ENCODE results near the gene NCK1. TPM values are rescaled to one million over a fixed set of nuclear protein-coding genes. Genes with fewer than 3 reads are reported as not detected.

Gene NCK1
- total RNA-seq, 1 experiment from 2014 or later: 25.6 TPM

- Histone ChIP-seq H3K27me3 (ENCODE audit: insufficient read depth, low read length) (no peaks in the 10 kb centered on the region), H3K4me1 (ENCODE audit: control insufficient read depth in 1 of 2, insufficient read depth in 2 of 2, low read length in 2 of 2) (peaks cover 0 to 5% of the 10 kb centered on the region in 2 experiments; a peak in 1 of 4 replicates), H3K9me3 (ENCODE audit: control insufficient read depth in 1 of 2, insufficient read depth in 1 of 2, low read depth in 1 of 2, low read length in 2 of 2) (no peaks in the 10 kb centered on the region), H3K36me3 (ENCODE audit: control insufficient read depth in 1 of 2, insufficient read depth in 2 of 2, low read length in 2 of 2) (no peaks in the 10 kb centered on the region), H3K4me2 (ENCODE audit: low read length) (no peak overlapping the region), H3K27ac (ENCODE audit: low read depth, low read length) (no peak overlapping the region), H4K20me1 (ENCODE audit: insufficient read depth) (no peaks in the 10 kb centered on the region), H3K9ac (ENCODE audit: low read length) (no peak overlapping the region), H3K4me3 (replicated peaks in 1 of 2; ENCODE audit: low read depth in 1 of 2, low read length in 2 of 2) (no peak overlapping the region), H2AFZ (ENCODE audit: low read depth, low read length, poor library complexity, severe bottlenecking) (no peak overlapping the region), H3K9me2 (ENCODE audit: insufficient read depth) (no peaks in the 10 kb centered on the region), H3K79me2 (ENCODE audit: insufficient read depth, low read length) (no peaks in the 10 kb centered on the region)
- no TSS peak for BruUV-seq (replicated peaks)
- intact Hi-C loops (cut with micrococcal nuclease): no loop called here
- TF ChIP-seq TCF7L2 (IDR thresholded peaks at IDR 0.05; ENCODE audit: borderline replicate concordance, extremely low read depth, insufficient read depth, insufficient read length) (no peak), SRF (IDR thresholded peaks at IDR 0.05; ENCODE audit: low read depth) (no peak), POLR2A (IDR thresholded peaks at IDR 0.05; ENCODE audit: borderline replicate concordance, extremely low read depth, insufficient read depth, insufficient read length) (no peak), ZBTB33 (IDR thresholded peaks at IDR 0.05; ENCODE audit: extremely low read depth, insufficient replicate concordance, low read length) (no peak), SIN3A (IDR thresholded peaks at IDR 0.05; ENCODE audit: low read depth) (no peak), ZFX (IDR thresholded peaks at IDR 0.05) (no peak), EZH2phosphoT487 (IDR thresholded peaks at IDR 0.05; ENCODE audit: borderline replicate concordance) (no peak), CBX3 (IDR thresholded peaks at IDR 0.05; ENCODE audit: low read depth) (no peak), JUND (IDR thresholded peaks at IDR 0.05) (no peak), FOSL1 (IDR thresholded peaks at IDR 0.05; ENCODE audit: low read depth) (no peak), REST (IDR thresholded peaks at IDR 0.05; ENCODE audit: low read depth) (no peak), EGR1 (IDR thresholded peaks at IDR 0.05; ENCODE audit: low read depth) (no peak), ELF1 (IDR thresholded peaks at IDR 0.05; ENCODE audit: borderline replicate concordance, low read depth) (no peak)
- ChIA-PET POLR2A (no interaction called here), CTCF (no interaction called here), RAD21 (ENCODE audit: low non-redundant PET in 1 of 2, low total read pairs in 2 of 2, uncharacterized antibody in 2 of 2, unreplicated experiment in 2 of 2) (no interaction called here)
- no peak for ATAC-seq
- no peak for DNase-seq (ENCODE audit: low read depth, low spot score)
These were observed 128.8 kb downstream of the NCK1 start for GRCh38 chr3:136990826-136991225.
